GM12801 (cell line): Measurements from ENCODE around the gene DND1.

Source experiments
- TF ChIP-seq, protein P1 (sequence below): IDR thresholded peaks from one replicate; pipeline ENCODE4 v1.5.1; 2011; ENCODE audit warnings: control low read depth; ENCODE audit not compliant: insufficient read length; ENCODE audit errors: extremely low read depth

DND1 gene

DNA sequence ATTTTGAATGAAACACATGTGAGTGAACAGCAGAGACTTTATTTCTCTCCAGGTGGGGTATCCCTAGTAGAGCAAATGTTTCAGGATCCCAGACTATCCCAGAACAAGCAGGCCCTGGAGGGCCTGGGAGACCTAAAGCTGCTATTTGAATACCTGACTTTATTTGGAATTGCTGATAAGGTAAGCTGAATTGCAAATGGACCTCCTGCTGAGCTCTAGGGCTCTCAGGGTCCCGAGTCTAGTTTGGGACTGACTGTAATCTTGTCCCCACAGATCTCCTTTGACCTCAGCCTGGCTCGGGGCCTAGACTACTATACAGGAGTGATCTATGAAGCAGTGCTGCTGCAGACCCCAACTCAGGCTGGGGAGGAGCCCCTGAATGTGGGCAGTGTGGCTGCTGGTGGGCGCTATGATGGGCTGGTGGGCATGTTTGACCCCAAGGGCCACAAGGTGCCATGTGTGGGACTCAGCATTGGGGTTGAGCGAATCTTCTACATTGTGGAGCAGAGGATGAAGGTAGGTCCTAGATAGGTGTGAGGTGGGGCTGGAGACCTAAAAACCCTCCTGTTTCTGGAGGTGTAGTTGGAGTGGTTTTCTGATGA is 23.6 kb upstream of the DND1 start:
- TF ChIP-seq, protein P1, sequence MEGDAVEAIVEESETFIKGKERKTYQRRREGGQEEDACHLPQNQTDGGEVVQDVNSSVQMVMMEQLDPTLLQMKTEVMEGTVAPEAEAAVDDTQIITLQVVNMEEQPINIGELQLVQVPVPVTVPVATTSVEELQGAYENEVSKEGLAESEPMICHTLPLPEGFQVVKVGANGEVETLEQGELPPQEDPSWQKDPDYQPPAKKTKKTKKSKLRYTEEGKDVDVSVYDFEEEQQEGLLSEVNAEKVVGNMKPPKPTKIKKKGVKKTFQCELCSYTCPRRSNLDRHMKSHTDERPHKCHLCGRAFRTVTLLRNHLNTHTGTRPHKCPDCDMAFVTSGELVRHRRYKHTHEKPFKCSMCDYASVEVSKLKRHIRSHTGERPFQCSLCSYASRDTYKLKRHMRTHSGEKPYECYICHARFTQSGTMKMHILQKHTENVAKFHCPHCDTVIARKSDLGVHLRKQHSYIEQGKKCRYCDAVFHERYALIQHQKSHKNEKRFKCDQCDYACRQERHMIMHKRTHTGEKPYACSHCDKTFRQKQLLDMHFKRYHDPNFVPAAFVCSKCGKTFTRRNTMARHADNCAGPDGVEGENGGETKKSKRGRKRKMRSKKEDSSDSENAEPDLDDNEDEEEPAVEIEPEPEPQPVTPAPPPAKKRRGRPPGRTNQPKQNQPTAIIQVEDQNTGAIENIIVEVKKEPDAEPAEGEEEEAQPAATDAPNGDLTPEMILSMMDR: no peak

DNA sequence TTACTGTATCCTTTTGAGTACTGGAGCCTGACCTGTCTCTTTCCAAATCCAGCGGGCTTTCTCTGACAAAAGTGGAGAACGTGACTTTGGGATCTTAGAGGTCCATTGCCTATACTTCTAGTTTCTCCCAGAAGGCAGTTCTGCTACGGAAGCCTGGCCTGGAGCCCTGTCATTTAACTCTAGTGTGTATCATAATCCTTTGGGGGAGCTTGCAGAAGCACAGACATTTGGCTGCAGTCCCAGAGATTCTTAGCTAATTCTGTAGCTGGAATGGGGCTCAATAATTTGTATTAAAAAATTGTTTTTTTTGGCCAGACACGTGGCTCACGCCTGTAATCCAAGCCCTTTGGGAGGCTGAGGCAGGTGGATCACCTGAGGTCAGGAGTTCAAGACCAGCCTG is 20.9 kb upstream of the DND1 start:
- TF ChIP-seq, protein P1: no peak

DNA sequence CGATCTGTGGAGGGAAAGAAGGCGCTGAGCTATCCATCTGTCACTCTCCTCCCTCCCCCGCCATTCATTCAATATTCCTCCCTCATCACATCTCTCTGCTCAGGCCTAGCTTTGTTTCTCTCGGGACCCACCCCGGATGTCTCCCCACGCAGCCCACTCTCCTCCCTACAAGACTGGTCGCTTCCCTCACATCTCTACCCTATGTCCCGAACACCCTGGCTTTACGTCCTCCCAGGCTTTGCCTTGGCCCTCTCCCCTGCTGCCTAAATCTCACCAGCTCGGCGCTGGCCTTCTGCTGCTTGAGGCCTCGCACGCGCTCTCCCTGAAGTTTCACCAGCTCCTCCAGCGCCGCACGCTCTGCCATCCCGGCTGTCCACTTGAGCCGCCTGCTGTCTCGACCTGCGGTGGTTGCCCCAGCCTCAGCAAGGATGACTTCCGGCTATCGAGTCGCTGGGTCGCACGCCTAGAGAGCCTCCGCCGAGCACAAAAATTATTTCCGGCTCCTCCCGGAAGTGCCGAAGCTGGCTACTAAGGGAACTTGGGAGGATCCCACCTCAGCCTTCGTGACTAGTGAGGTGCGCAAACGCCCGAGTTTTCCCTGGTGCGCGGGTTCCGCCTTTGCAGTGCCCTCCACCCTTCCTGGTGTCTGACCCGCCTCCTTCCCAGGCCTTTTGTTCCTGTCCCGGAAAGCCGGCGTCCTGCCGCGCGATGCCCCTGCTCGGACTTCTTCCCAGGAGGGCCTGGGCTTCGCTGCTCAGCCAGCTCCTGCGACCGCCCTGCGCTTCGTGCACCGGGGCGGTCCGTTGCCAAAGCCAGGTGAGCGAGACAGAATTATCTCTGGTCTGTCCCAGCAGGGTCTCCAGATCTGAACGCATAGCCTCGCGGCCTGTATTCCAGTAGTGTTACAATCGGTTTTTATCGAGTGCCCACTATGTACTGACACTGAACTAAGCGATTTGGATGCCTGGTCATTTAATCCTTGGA is 17.9 kb upstream of the DND1 start, which contains the start of the genes HARS1 and HARS2:
TSS of gene HARS1 (minus strand) at position 430 of the 984 bp plus-strand sequence. CDS start at position 364, 66 bp downstream.
TSS of gene HARS2 (plus strand) at position 515 of the 984 bp plus-strand sequence. CDS start at position 709, 194 bp downstream.
- TF ChIP-seq, protein P1: no peak

DNA sequence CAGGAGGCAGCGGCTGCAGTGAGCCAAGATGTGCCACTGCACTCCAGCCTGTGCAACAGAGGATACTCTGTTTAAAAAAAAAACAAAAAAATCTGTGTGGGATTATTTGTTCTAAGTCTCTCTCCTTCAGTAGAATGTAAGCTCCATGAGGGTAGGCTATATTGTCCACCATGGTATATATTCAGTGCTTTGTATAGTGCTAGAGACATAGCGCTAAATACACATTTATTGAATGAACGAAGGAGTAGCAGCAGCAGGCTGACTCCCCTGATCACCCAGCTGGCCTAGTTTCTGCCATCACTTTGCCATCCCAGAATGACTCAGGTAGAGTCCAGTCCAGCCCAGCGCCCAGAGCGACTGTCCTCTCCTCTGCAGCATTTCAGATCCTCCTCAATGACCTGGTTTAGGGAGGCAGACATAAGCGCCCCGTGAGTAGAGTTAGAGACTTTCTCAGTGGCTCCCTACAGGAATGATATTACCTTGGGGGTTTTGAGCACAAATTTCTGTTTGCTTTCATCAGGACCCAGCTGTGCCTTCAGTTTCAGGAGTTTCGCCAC is 17.1 kb upstream of the DND1 start:
- TF ChIP-seq, protein P1: no peak

DNA sequence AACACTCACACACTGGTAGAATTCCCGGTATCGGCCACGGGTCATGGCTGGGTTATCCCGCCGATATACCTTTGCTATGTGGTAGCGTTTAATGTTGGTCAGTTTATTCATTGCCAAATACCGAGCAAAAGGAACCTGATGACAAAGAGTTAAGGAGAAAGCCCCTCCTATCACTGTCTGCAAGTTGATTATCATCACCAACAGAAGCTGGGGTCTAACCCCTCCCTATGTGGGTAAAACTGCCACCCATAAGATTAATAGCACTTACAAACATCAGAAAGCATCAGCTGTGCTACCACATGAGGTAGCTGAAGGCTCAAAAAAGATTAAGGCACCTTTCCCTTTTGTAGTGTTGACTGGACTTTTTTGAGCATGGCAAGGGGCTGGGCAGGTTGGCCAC is 5.6 kb upstream of the DND1 start:
- TF ChIP-seq, protein P1: no peak

DNA sequence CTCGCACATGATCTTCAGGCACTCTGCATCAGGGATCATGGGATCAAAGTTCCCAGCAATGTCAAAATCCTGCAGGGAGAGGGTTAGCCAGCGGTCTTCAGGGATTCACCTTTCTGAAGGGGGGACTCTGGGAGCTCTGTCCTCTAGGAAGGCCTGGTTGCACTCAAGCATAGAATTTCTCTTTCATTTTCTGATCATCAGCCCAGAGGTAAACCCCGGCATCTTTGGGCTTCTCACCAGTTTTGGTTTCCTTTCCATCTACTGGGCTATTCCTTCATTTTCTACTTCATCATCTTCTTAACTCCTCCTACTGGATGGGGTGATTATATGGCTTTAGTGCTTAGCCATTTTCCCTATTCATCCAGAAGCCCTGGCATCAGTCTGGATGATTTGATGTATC is 4.6 kb upstream of the DND1 start:
- TF ChIP-seq, protein P1: no peak

DNA sequence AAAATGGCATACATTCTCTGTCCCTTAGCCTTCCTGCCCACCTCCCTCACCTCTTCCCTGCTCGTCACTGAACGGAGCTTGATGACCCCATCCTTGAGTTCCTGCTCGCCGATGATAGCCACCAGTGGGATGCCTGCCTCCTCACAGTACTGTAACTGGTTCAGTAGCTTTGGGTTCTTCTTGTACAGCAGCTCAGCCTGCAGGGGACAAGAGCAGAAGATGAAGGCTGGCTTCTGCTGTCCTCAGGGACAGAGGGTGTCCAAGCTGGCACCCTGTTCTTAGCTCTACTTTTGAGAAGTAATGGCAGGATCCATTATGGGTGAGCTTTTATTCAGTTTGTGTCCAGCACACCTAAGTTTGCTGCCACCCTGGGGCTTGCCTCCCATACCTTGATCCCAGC is 1.3 kb upstream of the DND1 start:
- TF ChIP-seq, protein P1: no peak
